GM23338 (cell line): Measurements from ENCODE around the gene ZC3H12C.

Source experiments
- CREB1 ChIP-seq: fragments of 250-450 bp; sonication (Bioruptor Pico); IDR thresholded peaks from 2 replicates; pipeline ENCODE4 v1.5.0; 2020; ENCODE audit warnings: low read depth, mild to moderate bottlenecking, moderate library complexity
- EZH2 ChIP-seq: fragments of 200-600 bp; sonication (generic); IDR thresholded peaks from one replicate; pipeline ENCODE4 v1.8.0; 2017; ENCODE audit warnings: antibody characterized with exemption, mild to moderate bottlenecking, low read depth; ENCODE audit not compliant: unreplicated experiment
- EZH2phosphoT487 ChIP-seq: fragments of 200-600 bp; sonication (generic); IDR thresholded peaks from one replicate; pipeline ENCODE4 v1.8.1; 2018; ENCODE audit warnings: antibody characterized with exemption; ENCODE audit not compliant: unreplicated experiment
- STAT1 ChIP-seq: IDR thresholded peaks from one replicate; pipeline ENCODE4 v1.6.1; 2016; ENCODE audit warnings: antibody characterized with exemption; ENCODE audit not compliant: unreplicated experiment
- ZNF114 ChIP-seq: fragments of 250-450 bp; sonication (Bioruptor Pico); IDR thresholded peaks from 2 replicates; pipeline ENCODE4 v1.5.0; 2020; ENCODE audit warnings: mild to moderate bottlenecking, moderate library complexity
- TF ChIP-seq, protein P1 (sequence below), 2 experiments: fragments of 200-600 bp in 1 of 2; sonication (generic) in 1 of 2; conservative IDR thresholded peaks; 2 replicates each; pipeline versions ENCODE4 v1.5.1 to v1.6.1; 2016 to 2017; ENCODE audit warnings: antibody characterized with exemption in 2 of 2, low read depth in 2 of 2, mild to moderate bottlenecking in 2 of 2, moderate library complexity in 1 of 2

DNA sequence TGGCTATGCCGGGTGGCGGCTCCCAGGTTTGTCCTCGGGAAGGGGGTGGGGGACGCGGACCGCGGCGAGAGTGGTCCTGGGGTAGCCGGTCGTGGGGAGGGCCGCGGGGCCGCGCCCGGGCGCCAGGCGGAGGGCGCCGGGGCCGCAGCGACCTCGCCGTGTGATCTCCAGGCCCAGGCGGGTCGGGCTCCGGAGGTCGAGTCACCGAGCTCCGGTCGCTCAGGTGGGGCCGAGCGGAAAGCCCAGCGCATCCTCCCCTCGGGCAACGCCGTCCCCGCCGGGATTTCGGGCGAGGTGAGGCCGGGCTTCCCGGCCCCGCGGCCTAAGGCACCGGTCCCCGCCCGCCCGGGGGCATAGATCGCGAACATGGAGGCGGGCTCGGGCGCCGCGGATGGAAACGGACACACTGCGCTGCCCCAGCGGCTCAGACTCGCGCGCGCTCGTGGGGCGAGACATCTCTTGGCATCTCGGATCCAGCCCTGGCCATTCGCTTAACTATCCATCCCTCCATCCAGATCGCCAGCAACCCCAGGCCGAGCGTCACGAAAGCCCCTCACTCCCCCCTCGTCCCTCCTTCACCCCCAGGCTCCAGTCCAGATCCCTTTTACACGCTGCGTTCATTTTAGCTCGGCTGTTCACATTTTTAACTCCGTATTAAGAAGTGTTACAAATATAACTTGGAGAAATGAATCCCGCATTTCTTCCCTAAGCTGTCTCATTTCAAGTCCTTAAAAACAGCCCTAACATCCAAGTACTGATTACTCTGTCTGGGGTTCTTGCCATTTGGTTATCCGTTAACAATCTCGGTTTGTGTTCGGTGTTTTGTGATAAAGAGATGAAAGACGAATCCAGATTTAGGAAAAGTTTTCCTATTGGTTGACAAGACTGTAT lies 460 bp downstream of the ZC3H12C start:
- TF ChIP-seq, protein P1, sequence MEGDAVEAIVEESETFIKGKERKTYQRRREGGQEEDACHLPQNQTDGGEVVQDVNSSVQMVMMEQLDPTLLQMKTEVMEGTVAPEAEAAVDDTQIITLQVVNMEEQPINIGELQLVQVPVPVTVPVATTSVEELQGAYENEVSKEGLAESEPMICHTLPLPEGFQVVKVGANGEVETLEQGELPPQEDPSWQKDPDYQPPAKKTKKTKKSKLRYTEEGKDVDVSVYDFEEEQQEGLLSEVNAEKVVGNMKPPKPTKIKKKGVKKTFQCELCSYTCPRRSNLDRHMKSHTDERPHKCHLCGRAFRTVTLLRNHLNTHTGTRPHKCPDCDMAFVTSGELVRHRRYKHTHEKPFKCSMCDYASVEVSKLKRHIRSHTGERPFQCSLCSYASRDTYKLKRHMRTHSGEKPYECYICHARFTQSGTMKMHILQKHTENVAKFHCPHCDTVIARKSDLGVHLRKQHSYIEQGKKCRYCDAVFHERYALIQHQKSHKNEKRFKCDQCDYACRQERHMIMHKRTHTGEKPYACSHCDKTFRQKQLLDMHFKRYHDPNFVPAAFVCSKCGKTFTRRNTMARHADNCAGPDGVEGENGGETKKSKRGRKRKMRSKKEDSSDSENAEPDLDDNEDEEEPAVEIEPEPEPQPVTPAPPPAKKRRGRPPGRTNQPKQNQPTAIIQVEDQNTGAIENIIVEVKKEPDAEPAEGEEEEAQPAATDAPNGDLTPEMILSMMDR (conservative IDR thresholded peaks at IDR 0.05; ENCODE audit: low read depth in 2 of 2) = no peak
- TF ChIP-seq EZH2phosphoT487 = no peak
- 0 out of 2 replicates have a peak, but pooled peaks have one; percentile 4 for TF ChIP-seq CREB1 (CRISPR knock-in tag)
- TF ChIP-seq ZNF114 (CRISPR knock-in tag) = no peak
- TF ChIP-seq EZH2 = peak; percentile 45
- no peak for TF ChIP-seq STAT1
